ENCODE measurements around the gene USH1C. TPM values are rescaled to one million over a fixed set of nuclear protein-coding genes. Genes with fewer than 3 reads are reported as not detected.

USH1C gene
- total and polyA plus RNA-seq, 4 donors: 0.10 to 0.55 (median 0.13) TPM

- Histone ChIP-seq H3K36me3 (ENCODE audit: control insufficient read depth in 4 of 4, insufficient read depth in 4 of 4, low read length in 4 of 4) (no peaks in the 10 kb centered on the region), H3K4me1 (ENCODE audit: control insufficient read depth in 5 of 5, insufficient read depth in 5 of 5, low read length in 5 of 5) (peaks cover 0 to 9% (median 0%) of the 10 kb centered on the region in 5 donors), H3K9me3 (ENCODE audit: control insufficient read depth in 4 of 4, insufficient read depth in 3 of 4, low read length in 3 of 4) (peaks cover 0 to 2% (median 0%) of the 10 kb centered on the region in 4 donors), H3K4me3 (no peak overlapping the region), H3K9ac (ENCODE audit: insufficient read depth in 1 of 2, low read length in 2 of 2) (no peak overlapping the region), H3K27me3 (ENCODE audit: control insufficient read depth in 3 of 3, insufficient read depth in 3 of 3, low read length in 2 of 3) (peaks cover 9 to 40% (median 34%) of the 10 kb centered on the region in 3 donors), H3K27ac (ENCODE audit: low read depth in 1 of 2, low read length in 1 of 2) (no peak overlapping the region)
- ATAC-seq (ENCODE audit: insufficient read depth, low FRiP score) (peak; percentile 65), DNase-seq (peak; percentile 42 to 59 (median 51))
- 35 to 40% methylated on average over 14 of the region's 14 CpGs for WGBS, 2 donors
- TF ChIP-seq CTCF (IDR thresholded peaks at IDR 0.05; ENCODE audit: control extremely low read depth, extremely low read depth): no peak
These were observed 64.7 kb downstream of the USH1C start for GRCh38 chr11:17479284-17480214.

- TF ChIP-seq CTCF (IDR thresholded peaks at IDR 0.05; ENCODE audit: control extremely low read depth, extremely low read depth): no peak
- no peak overlapping the region for H3K9ac ChIP-seq (ENCODE audit: insufficient read depth in 1 of 2, low read length in 2 of 2)
- H3K4me3 ChIP-seq: no peak overlapping the region
- peaks cover 0 to 2% (median 0%) of the 10 kb centered on the region in 4 donors for H3K9me3 ChIP-seq (ENCODE audit: control insufficient read depth in 4 of 4, insufficient read depth in 3 of 4, low read length in 3 of 4)
- H3K27ac ChIP-seq (ENCODE audit: low read depth in 1 of 2, low read length in 1 of 2): no peak overlapping the region
- peaks cover 10 to 54% (median 47%) of the 10 kb centered on the region in 3 donors for H3K27me3 ChIP-seq (ENCODE audit: control insufficient read depth in 3 of 3, insufficient read depth in 3 of 3, low read length in 2 of 3)
- 56 to 66% methylated on average over 6 of the region's 6 CpGs for WGBS, 2 donors
- peaks cover 0 to 9% (median 0%) of the 10 kb centered on the region in 5 donors for H3K4me1 ChIP-seq (ENCODE audit: control insufficient read depth in 5 of 5, insufficient read depth in 5 of 5, low read length in 5 of 5)
- DNase-seq (no peak), ATAC-seq (ENCODE audit: insufficient read depth, low FRiP score) (no peak)
- H3K36me3 ChIP-seq (ENCODE audit: control insufficient read depth in 4 of 4, insufficient read depth in 4 of 4, low read length in 4 of 4): no peaks in the 10 kb centered on the region
These were observed 66.1 kb downstream of the USH1C start for GRCh38 chr11:17478070-17478469.

GRCh38 chr11:17477361-17477760 is 66.9 kb downstream of the USH1C start:
- DNase-seq (no peak), ATAC-seq (ENCODE audit: insufficient read depth, low FRiP score) (no peak)
- peaks cover 0 to 2% (median 0%) of the 10 kb centered on the region in 4 donors for H3K9me3 ChIP-seq (ENCODE audit: control insufficient read depth in 4 of 4, insufficient read depth in 3 of 4, low read length in 3 of 4)
- H3K27ac ChIP-seq (ENCODE audit: low read depth in 1 of 2, low read length in 1 of 2): no peak overlapping the region
- TF ChIP-seq CTCF (IDR thresholded peaks at IDR 0.05; ENCODE audit: control extremely low read depth, extremely low read depth): no peak
- 49 to 50% methylated on average over 6 of the region's 6 CpGs for WGBS, 2 donors
- no peaks in the 10 kb centered on the region for H3K36me3 ChIP-seq (ENCODE audit: control insufficient read depth in 4 of 4, insufficient read depth in 4 of 4, low read length in 4 of 4)
- peaks cover 10 to 61% (median 50%) of the 10 kb centered on the region in 3 donors for H3K27me3 ChIP-seq (ENCODE audit: control insufficient read depth in 3 of 3, insufficient read depth in 3 of 3, low read length in 2 of 3)
- no peak overlapping the region for H3K4me3 ChIP-seq
- no peak overlapping the region for H3K9ac ChIP-seq (ENCODE audit: insufficient read depth in 1 of 2, low read length in 2 of 2)
- peaks cover 0 to 9% (median 0%) of the 10 kb centered on the region in 5 donors for H3K4me1 ChIP-seq (ENCODE audit: control insufficient read depth in 5 of 5, insufficient read depth in 5 of 5, low read length in 5 of 5)

Data from lung (tissue), 12 donors.